Measurements from ENCODE around the gene OSBP. TPM values are rescaled to one million over a fixed set of nuclear protein-coding genes. Genes with fewer than 3 reads are reported as not detected.

The OSBP gene
- total and polyA plus RNA-seq, 11 donors, result 12.0 to 48.3 (median 32.3) TPM

- Histone ChIP-seq H3K9me3 (no peaks in the 10 kb centered on the region), H3K27ac (no peak overlapping the region), H3K36me3 (peaks cover 0 to 34% (median 23%) of the 10 kb centered on the region in 9 donors), H3K4me3 (no peak overlapping the region), H3K4me1 (peaks cover 0 to 21% (median 1%) of the 10 kb centered on the region in 12 donors), H3K27me3 (no peaks in the 10 kb centered on the region)
- intact Hi-C loops (cut with DNase I), result no loop called here
- ATAC-seq (no peak), DNase-seq (no peak)
- TF ChIP-seq POLR2A (IDR thresholded peaks at IDR 0.05), result no peak
- TF ChIP-seq, protein P1, sequence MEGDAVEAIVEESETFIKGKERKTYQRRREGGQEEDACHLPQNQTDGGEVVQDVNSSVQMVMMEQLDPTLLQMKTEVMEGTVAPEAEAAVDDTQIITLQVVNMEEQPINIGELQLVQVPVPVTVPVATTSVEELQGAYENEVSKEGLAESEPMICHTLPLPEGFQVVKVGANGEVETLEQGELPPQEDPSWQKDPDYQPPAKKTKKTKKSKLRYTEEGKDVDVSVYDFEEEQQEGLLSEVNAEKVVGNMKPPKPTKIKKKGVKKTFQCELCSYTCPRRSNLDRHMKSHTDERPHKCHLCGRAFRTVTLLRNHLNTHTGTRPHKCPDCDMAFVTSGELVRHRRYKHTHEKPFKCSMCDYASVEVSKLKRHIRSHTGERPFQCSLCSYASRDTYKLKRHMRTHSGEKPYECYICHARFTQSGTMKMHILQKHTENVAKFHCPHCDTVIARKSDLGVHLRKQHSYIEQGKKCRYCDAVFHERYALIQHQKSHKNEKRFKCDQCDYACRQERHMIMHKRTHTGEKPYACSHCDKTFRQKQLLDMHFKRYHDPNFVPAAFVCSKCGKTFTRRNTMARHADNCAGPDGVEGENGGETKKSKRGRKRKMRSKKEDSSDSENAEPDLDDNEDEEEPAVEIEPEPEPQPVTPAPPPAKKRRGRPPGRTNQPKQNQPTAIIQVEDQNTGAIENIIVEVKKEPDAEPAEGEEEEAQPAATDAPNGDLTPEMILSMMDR (IDR thresholded peaks at IDR 0.05), result no peak
- 89 to 97% (median 96%) methylated on average over 5 of the region's 5 CpGs for WGBS, 4 donors
Observed at GRCh38 chr11:59572091-59572490, 43.5 kb downstream of the OSBP start.

GRCh38 chr11:59562292-59562691 is 53.3 kb downstream of the OSBP start:
- no peak overlapping the region for H3K4me3 ChIP-seq
- no peak for DNase-seq
- no peaks in the 10 kb centered on the region for H3K36me3 ChIP-seq
- 74 to 89% (median 85%) methylated on average over 3 of the region's 3 CpGs for WGBS, 4 donors
- peaks cover 0 to 24% (median 6%) of the 10 kb centered on the region in 12 donors for H3K4me1 ChIP-seq
- H3K27me3 ChIP-seq, result no peaks in the 10 kb centered on the region
- no peak for ATAC-seq
- no peaks in the 10 kb centered on the region for H3K9me3 ChIP-seq
- H3K27ac ChIP-seq, result no peak overlapping the region
- intact Hi-C loops (cut with DNase I), result loop anchor here in 3 of 10 donors (5.0 to 10.0 kb wide), 4 partner anchors 50 to 243 kb away; partner anchors contain the start of genes OSBP (in 1 of the 3) and PATL1 (in 1 of the 3)
- no peak for TF ChIP-seq POLR2A (IDR thresholded peaks at IDR 0.05)
- TF ChIP-seq, protein P1 (IDR thresholded peaks at IDR 0.05), result no peak

DNA sequence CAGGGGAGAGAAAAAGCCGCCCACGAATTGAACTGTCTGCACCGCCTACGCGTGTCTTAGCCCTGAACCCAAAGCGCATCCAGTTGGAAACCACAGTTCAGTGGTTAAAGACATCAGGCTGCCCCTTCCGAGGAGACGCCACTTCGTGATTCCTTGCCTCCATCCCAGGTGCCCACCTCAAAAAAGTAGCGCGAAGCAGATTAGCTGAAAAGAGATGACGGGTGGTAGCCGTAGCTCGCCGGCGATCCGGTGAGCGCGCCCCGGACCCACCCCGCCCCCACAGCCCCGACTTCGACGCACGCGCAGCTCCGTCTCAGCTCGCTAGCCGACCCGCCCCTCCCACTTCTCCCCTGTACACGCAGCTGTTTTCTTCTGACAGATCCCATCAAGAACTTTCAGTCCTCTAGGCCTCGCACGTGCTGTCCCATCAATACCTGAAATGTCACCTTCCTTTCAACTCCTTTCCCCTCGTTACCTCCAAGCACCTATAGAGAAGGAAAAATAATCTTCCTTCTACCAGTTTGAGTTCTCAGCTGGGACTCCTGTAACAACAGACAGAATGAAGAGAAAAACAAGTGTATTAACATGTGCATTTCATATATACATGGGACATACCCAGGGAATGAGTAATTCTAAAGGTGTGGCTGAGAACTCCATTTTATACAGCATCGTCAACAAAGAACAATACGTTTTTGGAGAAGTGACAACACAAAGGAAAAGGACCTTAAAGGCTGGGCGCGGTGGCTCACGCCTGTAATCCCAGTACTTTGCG is 54.7 kb downstream of the OSBP start:
- Histone ChIP-seq H3K9me3 (no peaks in the 10 kb centered on the region), H3K36me3 (no peaks in the 10 kb centered on the region), H3K27ac (peak overlapping the region; percentile 59 to 92 (median 82)), H3K27me3 (no peaks in the 10 kb centered on the region), H3K4me1 (peaks cover 0 to 37% (median 7%) of the 10 kb centered on the region in 12 donors), H3K4me3 (peak overlapping the region; percentile 70 to 96 (median 84))
- TF ChIP-seq, protein P1 (IDR thresholded peaks at IDR 0.05), result no peak
- TF ChIP-seq POLR2A (IDR thresholded peaks at IDR 0.05), result peak in 1 of 2 donors; percentile 24
- ATAC-seq, result peak; percentile 83 to 92 (median 88)
- intact Hi-C loops (cut with DNase I), result loop anchor here in 5 of 10 donors (1.0 to 10.0 kb wide), 6 partner anchors 10 to 244 kb away; partner anchors contain the start of genes OSBP (in 2 of the 5) and PATL1 (in 1 of the 5)
- DNase-seq, result peak; percentile 88 to 91 (median 90)
- 6 to 14% (median 8%) methylated on average over 22 to 40 of the region's 40 CpGs for WGBS, 4 donors

GRCh38 chr11:59560290-59560701 is 55.3 kb downstream of the OSBP start:
- peak overlapping the region; percentile 70 to 96 (median 84) for H3K4me3 ChIP-seq
- 0 to 1% (median 1%) methylated on average over 18 of the region's 18 CpGs for WGBS, 4 donors
- peaks cover 0 to 36% (median 9%) of the 10 kb centered on the region in 12 donors for H3K4me1 ChIP-seq
- no peaks in the 10 kb centered on the region for H3K36me3 ChIP-seq
- DNase-seq (peak in 3 of 5 donors; percentile 43 to 47 (median 45)), ATAC-seq (peak; percentile 62 to 81 (median 72))
- peak overlapping the region; percentile 42 to 92 (median 82) for H3K27ac ChIP-seq
- peaks cover 0 to 4% (median 0%) of the 10 kb centered on the region in 9 donors for H3K27me3 ChIP-seq
- intact Hi-C loops (cut with DNase I), result loop anchor here in 5 of 10 donors (1.0 to 10.0 kb wide), 6 partner anchors 9 to 245 kb away; partner anchors contain the start of genes OSBP (in 2 of the 5) and PATL1 (in 1 of the 5)
- H3K9me3 ChIP-seq, result no peaks in the 10 kb centered on the region
- no peak for TF ChIP-seq POLR2A (IDR thresholded peaks at IDR 0.05)
- TF ChIP-seq, protein P1 (IDR thresholded peaks at IDR 0.05), result no peak

Data from heart left ventricle (tissue), 16 donors.